Smooth muscle cell (in vitro differentiated cells): ENCODE results near the gene LINC01488. TPM values are rescaled to one million over a fixed set of nuclear protein-coding genes. Genes with fewer than 3 reads are reported as not detected.

Experiments used
- DNase-seq: peaks from one replicate; lab custom pipeline; 2025; ENCODE audit not compliant: unreplicated experiment; lab: John Stamatoyannopoulos, UW
- H2AFZ ChIP-seq: fragments of 200-600 bp; sonication (generic); 2 replicates; pipeline ENCODE4 v1.6.0; 2016; ENCODE audit warnings: antibody characterized with exemption, low read depth, mild to moderate bottlenecking
- H3F3A ChIP-seq: fragments of 200-600 bp; sonication (generic); 2 replicates; pipeline ENCODE4 v1.6.0; 2017; ENCODE audit warnings: antibody characterized with exemption, low read depth
- H3K27ac ChIP-seq: fragments of 200-600 bp; sonication (generic); 2 replicates; pipeline ENCODE4 v1.5.1; 2016; ENCODE audit warnings: low read depth, mild to moderate bottlenecking
- H3K27me3 ChIP-seq: fragments of 200-600 bp; sonication (generic); 2 replicates; pipeline ENCODE4 v1.6.1; 2016; ENCODE audit warnings: low read depth, mild to moderate bottlenecking
- H3K36me3 ChIP-seq: fragments of 200-600 bp; sonication (generic); 2 replicates; pipeline ENCODE4 v1.5.1; 2016; ENCODE audit warnings: low read depth
- H3K4me1 ChIP-seq: fragments of 200-600 bp; sonication (generic); 2 replicates; pipeline ENCODE4 v1.5.1; 2016; ENCODE audit warnings: low read depth
- H3K4me2 ChIP-seq: fragments of 200-600 bp; sonication (generic); 2 replicates; pipeline ENCODE4 v1.6.0; 2016; ENCODE audit warnings: mild to moderate bottlenecking
- H3K4me3 ChIP-seq: fragments of 200-600 bp; sonication (generic); 2 replicates; pipeline ENCODE4 v1.5.1; 2016; ENCODE audit warnings: mild to moderate bottlenecking
- H3K79me2 ChIP-seq: fragments of 200-600 bp; sonication (generic); 2 replicates; pipeline ENCODE4 v1.6.0; 2016; ENCODE audit warnings: low read depth, mild to moderate bottlenecking
- H3K9ac ChIP-seq: fragments of 200-600 bp; sonication (generic); 2 replicates; pipeline ENCODE4 v1.6.0; 2016; ENCODE audit warnings: low read depth
- H3K9me3 ChIP-seq: fragments of 200-600 bp; sonication (generic); replicated peaks from 2 replicates; pipeline ENCODE4 v1.5.1; 2016; ENCODE audit warnings: low read depth
- H4K20me1 ChIP-seq: fragments of 200-600 bp; sonication (generic); 2 replicates; pipeline ENCODE4 v1.6.0; 2016; ENCODE audit warnings: low read depth
- CTCF ChIP-seq: fragments of 200-600 bp; sonication (generic); IDR thresholded peaks from 2 replicates; pipeline ENCODE4 v1.5.1; 2017; ENCODE audit warnings: borderline replicate concordance, mild to moderate bottlenecking, antibody characterized with exemption; ENCODE audit not compliant: insufficient read depth, poor library complexity, severe bottlenecking
- WGBS: methylation state at CpG from one replicate; pipeline ENCODE4 v1.1.7; 2016; ENCODE audit warnings: low lambda C conversion rate; 5-methylcytosine and 5-hydroxymethylcytosine counted together
- polyA plus RNA-seq: library from polyadenylated mRNA; unstranded; fragments of >200 nt; fragmentation: Nextera tagmentation; extraction: Ambion mirVana; gene quantifications from 2 replicates; pipeline ENCODE4 v1.2.1, GENCODE V29; 2016
- total RNA-seq: library from RNA; depleted of rRNA; stranded (reverse); fragments of >200 nt; gene quantifications from 2 replicates; pipeline ENCODE4 v1.2.3, GENCODE V29; 2014

LINC01488 gene
- total and polyA plus RNA-seq, 2 experiments from 2014 or later, result not detected

- Histone ChIP-seq H3K9ac (no peak overlapping the region), H3K4me1 (no peaks in the 10 kb centered on the region), H3K4me2 (no peak overlapping the region), H3K4me3 (no peak overlapping the region), H2AFZ (no peak overlapping the region), H4K20me1 (no peaks in the 10 kb centered on the region), H3K9me3 (no peaks in the 10 kb centered on the region), H3F3A (no peaks in the 10 kb centered on the region), H3K79me2 (no peaks in the 10 kb centered on the region), H3K36me3 (no peaks in the 10 kb centered on the region), H3K27ac (no peak overlapping the region), H3K27me3 (no peaks in the 10 kb centered on the region)
- DNase-seq, result no peak
- TF ChIP-seq CTCF, result no peak
- 91% methylated on average over 13 of the region's 13 CpGs for WGBS
Observed at GRCh38 chr11:69484427-69485259, 3.2 kb downstream of the LINC01488 start.

- H3K36me3 ChIP-seq, result no peaks in the 10 kb centered on the region
- H3K4me1 ChIP-seq, result no peaks in the 10 kb centered on the region
- no peak overlapping the region for H3K4me2 ChIP-seq
- H3K9me3 ChIP-seq, result no peaks in the 10 kb centered on the region
- no peak overlapping the region for H3K4me3 ChIP-seq
- no peaks in the 10 kb centered on the region for H3F3A ChIP-seq
- 90% methylated on average over 11 of the region's 11 CpGs for WGBS
- no peak overlapping the region for H2AFZ ChIP-seq
- no peaks in the 10 kb centered on the region for H3K79me2 ChIP-seq
- no peaks in the 10 kb centered on the region for H3K27me3 ChIP-seq
- H4K20me1 ChIP-seq, result no peaks in the 10 kb centered on the region
- no peak overlapping the region for H3K9ac ChIP-seq
- DNase-seq, result no peak
- no peak overlapping the region for H3K27ac ChIP-seq
- TF ChIP-seq CTCF, result no peak
Observed at GRCh38 chr11:69485337-69486041, 4.0 kb downstream of the LINC01488 start.

- Histone ChIP-seq H3K27ac (no peak overlapping the region), H3K4me1 (no peaks in the 10 kb centered on the region), H3K9me3 (no peaks in the 10 kb centered on the region), H3K4me3 (no peak overlapping the region), H3K79me2 (no peaks in the 10 kb centered on the region), H3K9ac (no peak overlapping the region), H3K36me3 (no peaks in the 10 kb centered on the region), H2AFZ (no peak overlapping the region), H3K27me3 (no peaks in the 10 kb centered on the region), H3F3A (no peaks in the 10 kb centered on the region), H3K4me2 (no peak overlapping the region), H4K20me1 (no peaks in the 10 kb centered on the region)
- no peak for DNase-seq
- TF ChIP-seq CTCF, result no peak
- 91% methylated on average over 17 of the region's 17 CpGs for WGBS
Observed at GRCh38 chr11:69486056-69486772, 4.8 kb downstream of the LINC01488 start.
